HPDE6-E6E7 (cell line): Measurements from ENCODE around the gene SOHLH1.

Experiments used
- DNase-seq: peaks from one replicate; pipeline ENCODE4 v3.0.0; 2011; ENCODE audit warnings: missing footprints; ENCODE audit errors: extremely low spot score

Gene SOHLH1

GRCh38 chr9:135729480-135729879 is 30.2 kb upstream of the SOHLH1 start:
- no peak for DNase-seq

DNA sequence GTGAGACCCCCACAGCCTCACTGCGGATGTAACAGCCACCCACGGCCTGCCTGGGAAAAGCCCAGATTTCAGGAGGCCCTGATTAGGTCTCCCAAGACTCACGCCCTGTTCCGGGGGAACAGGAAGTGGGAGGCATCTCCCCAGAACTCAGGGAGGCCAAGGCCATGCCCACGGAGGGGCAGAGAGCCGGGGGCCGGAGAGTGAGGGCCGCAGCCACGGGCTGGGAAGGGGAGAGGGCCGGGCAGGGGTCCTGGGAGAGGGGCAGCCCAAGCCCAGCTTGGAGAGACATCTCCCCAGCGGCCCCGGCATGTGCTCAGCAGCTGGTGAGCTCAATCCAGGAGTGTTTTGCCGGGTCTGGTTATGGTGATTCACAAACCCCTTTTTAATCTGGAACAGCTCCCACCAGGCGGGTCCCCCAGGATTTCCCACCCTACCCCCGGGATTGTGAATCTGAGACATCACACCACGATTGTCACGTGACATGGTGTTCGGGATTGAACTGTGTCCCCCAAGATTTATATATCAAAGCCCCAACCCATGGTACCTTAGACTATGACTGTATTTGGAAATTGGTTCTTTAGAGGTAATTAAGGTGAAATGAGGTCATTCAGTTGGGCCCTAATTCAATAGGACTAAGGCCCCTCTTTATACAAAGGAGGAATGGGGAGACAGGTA is 29.3 kb upstream of the SOHLH1 start:
- no peak for DNase-seq

- no peak for DNase-seq
Measured at GRCh38 chr9:135727257-135727875, 28.1 kb upstream of the SOHLH1 start.

GRCh38 chr9:135726138-135726853 is 27.0 kb upstream of the SOHLH1 start:
- DNase-seq, result no peak

DNA sequence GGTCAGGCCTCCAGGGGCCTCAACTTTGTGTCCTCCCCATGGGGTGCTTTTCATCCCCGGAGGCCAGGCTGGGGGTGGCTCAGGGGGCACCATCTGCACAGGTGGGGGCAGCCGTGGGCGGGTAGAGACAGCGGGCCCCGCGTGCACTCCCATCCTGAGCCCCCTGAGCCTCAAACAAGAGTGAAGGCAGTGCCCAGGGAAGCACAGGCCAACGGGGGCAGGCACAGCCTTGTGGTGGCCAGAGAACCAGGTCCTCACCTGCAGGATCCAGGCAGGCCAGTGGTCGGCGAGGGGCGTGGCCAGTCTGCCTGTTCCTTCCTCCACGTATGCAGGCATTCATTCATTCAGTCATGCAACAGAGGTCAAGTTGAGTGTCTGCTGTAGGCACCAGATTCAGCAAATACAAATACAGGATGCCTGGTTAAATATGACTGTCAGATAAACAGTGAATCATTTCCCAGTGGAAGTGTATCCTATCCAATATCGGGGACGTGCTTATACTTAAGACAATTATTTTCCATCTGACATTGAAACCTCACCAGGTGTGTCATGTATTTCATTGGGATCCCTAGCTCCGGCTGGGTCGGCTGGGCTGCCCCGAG is 25.0 kb upstream of the SOHLH1 start:
- DNase-seq, result no peak

- no peak for DNase-seq
Measured at GRCh38 chr9:135722365-135722764, 23.1 kb upstream of the SOHLH1 start.

- no peak for DNase-seq
Measured at GRCh38 chr9:135719472-135719871, 20.2 kb upstream of the SOHLH1 start.

DNA sequence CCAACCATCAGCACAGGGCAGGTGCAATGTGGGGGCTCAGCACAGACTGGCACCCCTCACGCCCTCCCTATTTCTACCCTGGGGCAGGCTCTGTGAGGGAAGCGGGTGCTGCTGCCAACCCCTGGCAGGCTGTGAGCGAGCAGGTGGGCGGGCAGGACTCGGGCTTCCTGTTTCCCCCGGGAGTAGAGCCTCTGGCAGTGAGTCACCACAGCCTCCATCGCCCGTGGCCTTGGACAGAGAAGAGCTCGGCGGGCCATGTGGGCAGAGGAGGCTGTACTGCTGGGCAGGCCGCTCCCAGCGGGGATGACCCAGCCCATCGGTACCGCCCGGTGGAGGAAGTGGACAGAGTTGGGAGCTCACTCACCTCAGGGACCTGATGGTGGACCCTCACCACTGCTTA is 19.3 kb upstream of the SOHLH1 start:
- DNase-seq, result no peak

DNA sequence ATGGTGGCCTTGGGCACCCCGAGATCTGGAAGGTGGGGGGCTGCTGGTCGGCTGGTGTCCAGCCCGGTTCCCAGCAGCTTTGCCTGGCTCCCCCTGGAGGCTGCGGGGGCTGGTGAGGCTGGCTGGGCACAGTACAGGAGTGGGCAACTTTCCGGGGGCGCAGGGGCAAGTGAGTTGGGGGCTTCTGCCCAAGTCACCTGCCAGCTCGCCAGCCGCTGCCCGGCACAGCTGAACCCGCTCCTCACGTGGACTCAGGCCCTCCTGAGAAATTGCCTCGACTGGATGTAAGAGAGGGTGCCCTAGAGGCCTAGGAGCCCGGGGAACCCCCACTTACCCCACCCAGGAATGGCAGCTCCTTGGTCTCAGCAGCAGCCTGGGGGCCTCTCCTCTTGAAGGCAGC is 18.1 kb upstream of the SOHLH1 start:
- DNase-seq, result no peak

DNA sequence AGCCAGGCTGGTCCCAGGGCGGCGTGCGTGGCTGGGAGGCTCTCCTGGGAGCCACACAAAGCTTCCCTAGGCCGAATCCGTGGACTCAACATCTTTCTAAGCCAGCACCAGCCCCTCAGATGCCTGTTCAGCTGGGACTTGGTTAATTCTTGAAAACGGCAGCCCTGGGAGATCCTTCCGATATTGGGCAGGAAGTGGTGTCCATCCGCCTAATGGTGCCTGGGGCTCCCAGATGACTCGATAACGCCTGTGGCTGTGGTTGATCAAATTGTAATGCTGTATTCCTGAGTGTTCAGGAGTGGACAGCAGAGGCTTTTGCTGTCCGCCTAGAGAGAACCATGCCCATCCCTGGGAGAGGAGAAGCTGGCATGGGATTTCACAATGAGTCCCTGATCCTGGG is 16.8 kb upstream of the SOHLH1 start:
- DNase-seq, result no peak

GRCh38 chr9:135715056-135715595 is 15.8 kb upstream of the SOHLH1 start:
- DNase-seq, result no peak

DNA sequence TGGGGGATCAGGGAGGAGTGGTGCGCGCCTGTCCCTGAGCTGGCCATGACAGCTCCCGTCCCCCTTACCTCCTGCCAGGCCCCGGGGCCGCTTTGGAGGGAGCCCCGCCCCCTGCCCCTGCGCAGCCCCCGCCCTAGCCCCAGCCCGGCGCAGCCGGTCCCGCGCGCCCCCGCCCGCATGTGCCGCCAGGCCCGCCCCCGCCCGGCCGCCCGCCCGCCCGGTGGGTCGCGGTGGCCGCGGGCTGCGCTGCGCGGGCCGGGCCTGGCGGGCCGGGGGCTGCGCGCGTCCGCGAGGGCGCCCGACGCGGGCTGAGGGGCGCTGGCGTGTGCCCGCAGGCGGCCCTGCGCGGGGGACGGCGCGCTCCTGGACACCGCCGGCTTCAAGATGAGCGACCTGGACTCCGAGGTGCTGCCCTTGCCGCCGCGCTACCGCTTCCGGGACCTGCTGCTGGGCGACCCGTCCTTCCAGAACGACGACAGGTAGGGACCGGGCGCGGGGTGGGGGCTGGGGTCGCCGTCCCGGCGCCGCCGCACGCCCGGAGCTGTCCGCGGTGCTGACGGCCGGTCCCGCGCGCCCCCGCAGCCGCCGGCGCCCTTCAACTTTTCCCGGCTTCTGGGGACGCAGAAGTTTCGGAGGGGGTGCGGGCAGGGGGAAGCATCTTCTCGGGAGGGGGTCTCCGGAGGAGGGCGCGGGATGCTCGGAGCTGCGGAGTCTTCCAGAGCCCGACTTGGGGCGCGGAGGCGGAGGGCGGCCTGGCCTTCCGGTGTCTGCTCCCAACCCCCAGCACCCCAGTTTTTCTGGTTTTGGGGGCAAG is 15.2 kb upstream of the SOHLH1 start:
- no peak for DNase-seq

DNA sequence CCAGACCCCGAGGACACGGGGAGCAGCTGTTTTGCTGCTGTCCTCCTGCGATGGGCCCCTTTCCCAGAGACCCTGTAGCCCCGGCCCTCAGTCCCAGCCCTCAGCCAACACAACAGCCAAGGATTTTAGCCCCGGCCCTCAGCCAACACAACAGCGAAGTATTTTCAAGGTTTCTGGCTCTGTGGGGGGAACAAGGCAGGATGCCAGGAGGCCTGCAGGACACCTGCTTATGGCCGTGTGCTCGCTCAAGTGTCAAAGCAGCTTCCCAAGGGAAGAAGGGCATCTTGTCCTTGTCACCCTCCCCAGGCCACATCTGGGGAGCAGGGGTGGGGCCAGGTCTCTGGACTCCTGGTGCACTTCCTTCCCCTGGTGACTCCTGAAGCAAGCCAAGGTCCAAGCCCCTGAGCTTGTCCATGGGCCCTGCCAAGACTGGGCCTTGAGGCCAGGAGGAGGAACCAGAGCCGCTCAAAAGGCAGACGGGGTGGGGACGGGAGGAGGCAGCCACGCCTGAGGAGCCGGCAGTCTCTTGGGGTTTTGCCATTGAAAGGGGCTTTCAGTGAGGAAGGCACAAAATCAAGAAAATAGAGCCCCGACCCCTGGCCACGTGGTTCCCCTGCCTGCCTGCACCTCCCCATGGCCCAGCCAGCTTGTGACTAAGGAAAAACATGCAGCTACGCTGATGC is 13.5 kb upstream of the SOHLH1 start:
- no peak for DNase-seq

GRCh38 chr9:135711881-135712280 is 12.6 kb upstream of the SOHLH1 start:
- no peak for DNase-seq

GRCh38 chr9:135711391-135711790 is 12.1 kb upstream of the SOHLH1 start:
- no peak for DNase-seq

- DNase-seq, result no peak
Measured at GRCh38 chr9:135708164-135708563, 8.9 kb upstream of the SOHLH1 start.

DNA sequence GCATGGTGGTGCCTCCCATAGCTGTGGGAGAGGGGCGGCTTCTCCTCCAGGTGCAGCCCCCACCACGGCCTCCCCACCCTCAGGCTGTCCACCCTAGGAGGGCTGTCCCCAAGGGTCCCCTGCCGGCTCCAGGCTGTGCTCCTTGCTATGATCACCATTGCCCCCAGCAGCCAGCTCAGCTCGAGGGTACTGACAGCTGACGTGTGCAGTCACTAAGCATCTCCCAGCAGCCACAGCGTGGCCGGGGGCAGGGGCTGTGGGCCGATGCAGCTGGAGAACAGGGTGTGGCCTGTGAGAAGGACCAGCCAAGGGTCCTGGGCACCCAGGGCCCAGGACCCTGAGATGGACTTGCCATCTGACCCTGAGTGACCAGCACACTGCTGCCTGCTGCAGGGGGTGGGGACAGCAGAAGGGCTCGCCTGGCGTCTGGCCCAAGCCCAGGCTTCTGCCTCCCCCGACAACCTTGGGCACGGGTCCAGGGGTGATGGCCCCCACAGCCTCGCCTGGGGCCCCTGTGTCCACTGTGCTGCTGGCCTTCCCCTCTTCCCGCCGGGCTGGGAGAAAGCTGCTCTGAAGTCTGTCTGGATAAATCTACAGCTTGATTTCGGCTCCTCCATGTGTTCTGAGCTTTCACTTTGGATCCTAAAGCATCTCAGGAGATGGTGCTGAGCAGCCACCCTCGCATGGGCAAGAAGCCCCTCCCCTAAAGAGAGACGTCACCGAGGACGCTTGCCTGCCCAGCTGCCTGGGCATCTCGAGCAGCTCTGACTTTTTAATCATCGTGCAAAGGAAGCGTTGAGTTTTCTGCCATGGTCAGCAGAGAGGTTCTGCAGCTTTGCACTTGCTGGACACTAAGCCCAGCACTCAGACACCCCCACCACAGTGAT is 8.2 kb upstream of the SOHLH1 start:
- DNase-seq, result no peak

DNA sequence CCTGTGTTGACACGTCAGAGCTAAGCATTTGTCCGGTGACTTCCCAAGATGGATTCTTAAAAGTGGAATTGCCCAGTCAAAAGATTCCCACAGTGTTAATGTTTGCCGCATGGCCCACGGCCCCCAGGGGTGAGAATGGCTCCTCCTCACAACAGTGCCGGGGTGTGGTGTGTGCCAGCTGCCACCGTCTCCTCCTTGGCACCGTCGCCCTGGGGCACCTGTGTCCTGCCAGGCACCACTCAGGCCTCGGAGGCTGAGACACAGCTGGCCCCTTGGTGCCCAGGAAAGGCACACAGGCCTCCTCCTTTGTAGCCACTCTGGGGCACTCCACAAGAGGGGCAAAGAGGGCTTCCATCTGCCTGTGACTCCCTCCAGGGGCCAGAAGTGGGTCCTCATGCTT is 7.0 kb upstream of the SOHLH1 start:
- no peak for DNase-seq

DNA sequence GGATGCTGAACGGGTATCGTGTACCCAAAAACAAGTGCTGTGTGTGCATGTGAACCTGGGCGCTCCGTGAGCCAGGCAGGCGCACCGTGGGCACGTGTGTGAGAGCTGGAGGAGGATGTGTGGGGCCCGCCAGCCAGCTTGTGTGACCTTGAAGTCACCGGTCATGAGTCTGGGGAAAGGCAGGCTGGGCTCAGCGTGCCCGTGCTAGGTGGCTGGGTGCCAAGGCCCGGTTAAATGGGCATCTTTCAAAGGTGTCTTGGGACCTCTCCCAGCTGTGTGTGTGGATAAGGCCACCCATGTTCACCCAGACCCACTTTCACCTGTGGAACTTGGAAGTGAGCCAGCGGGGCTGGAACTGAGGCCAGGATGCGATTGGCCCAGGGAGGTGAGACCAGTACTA is 6.1 kb upstream of the SOHLH1 start:
- no peak for DNase-seq

GRCh38 chr9:135704483-135704882 is 5.2 kb upstream of the SOHLH1 start:
- DNase-seq, result no peak
